SK-N-SH treated with all-trans-retinoic acid at 6 μM for 48 hours (cell line): Measurements from ENCODE around the gene H3-3A.

Experiments
- ATAC-seq: fragments of 200-7000 bp; cut with Tn5 transposase; 3 replicates; pipeline ENCODE4 v1.9.1; 2020; ENCODE audit warnings: mild to moderate bottlenecking, moderate library complexity
- BACH2 ChIP-seq: fragments of 250-450 bp; sonication (Bioruptor Pico); IDR thresholded peaks from 2 replicates; pipeline ENCODE4 v1.9.0; 2021; ENCODE audit warnings: mild to moderate bottlenecking, borderline replicate concordance
- ESRRG ChIP-seq: fragments of 250-450 bp; sonication (Bioruptor Pico); IDR thresholded peaks from 2 replicates; pipeline ENCODE4 v1.6.1; 2021; ENCODE audit warnings: mild to moderate bottlenecking
- GLIS3 ChIP-seq: fragments of 250-450 bp; sonication (Bioruptor Pico); IDR thresholded peaks from 2 replicates; pipeline ENCODE4 v1.5.0; 2020; ENCODE audit warnings: mild to moderate bottlenecking, moderate library complexity
- OSR1 ChIP-seq: fragments of 250-450 bp; sonication (Bioruptor Pico); IDR thresholded peaks from 2 replicates; pipeline ENCODE4 v1.8.0; 2022; ENCODE audit warnings: moderate library complexity, mild to moderate bottlenecking, inconsistent platforms
- PPARA ChIP-seq: fragments of 250-450 bp; sonication (Bioruptor Pico); IDR thresholded peaks from 2 replicates; pipeline ENCODE4 v1.5.0; 2020; ENCODE audit warnings: mild to moderate bottlenecking, borderline replicate concordance
- SNAI2 ChIP-seq: fragments of 250-450 bp; sonication (Bioruptor Pico); IDR thresholded peaks from 2 replicates; pipeline ENCODE4 v1.5.0; 2020; ENCODE audit warnings: mild to moderate bottlenecking, moderate library complexity
- TCF4 ChIP-seq: fragments of 250-450 bp; sonication (Bioruptor Pico); IDR thresholded peaks from 2 replicates; pipeline ENCODE4 v1.8.0; 2021; ENCODE audit warnings: mild to moderate bottlenecking, moderate library complexity, borderline replicate concordance
- ZC3H10 ChIP-seq: fragments of 250-450 bp; sonication (Bioruptor Pico); IDR thresholded peaks from 2 replicates; pipeline ENCODE4 v1.5.1; 2021; ENCODE audit warnings: mild to moderate bottlenecking, moderate library complexity
- ZFP3 ChIP-seq: fragments of 250-450 bp; sonication (Bioruptor Pico); IDR thresholded peaks from 2 replicates; pipeline ENCODE4 v1.5.0; 2020; ENCODE audit warnings: mild to moderate bottlenecking, moderate library complexity
- ZFP30 ChIP-seq: fragments of 450-650 bp; formaldehyde crosslinking; IDR thresholded peaks from 2 replicates; pipeline ENCODE4 v1.5.0; 2022; ENCODE audit warnings: mild to moderate bottlenecking, moderate library complexity
- ZNF565 ChIP-seq: fragments of 450-650 bp; formaldehyde crosslinking; conservative IDR thresholded peaks from 2 replicates; pipeline ENCODE4 v1.5.0; 2020; ENCODE audit warnings: low read depth, mild to moderate bottlenecking, moderate library complexity
- ZNF70 ChIP-seq: fragments of 450-650 bp; formaldehyde crosslinking; IDR thresholded peaks from 2 replicates; pipeline ENCODE4 v1.5.0; 2020; ENCODE audit warnings: mild to moderate bottlenecking, moderate library complexity
- ZNF8 ChIP-seq: fragments of 450-650 bp; formaldehyde crosslinking; IDR thresholded peaks from 2 replicates; pipeline ENCODE4 v1.5.0; 2020; ENCODE audit warnings: mild to moderate bottlenecking, moderate library complexity
- TF ChIP-seq, protein P1 (sequence below): fragments of 250-450 bp; sonication (Bioruptor Pico); IDR thresholded peaks from 2 replicates; pipeline ENCODE4 v1.5.1; 2021; ENCODE audit warnings: mild to moderate bottlenecking, moderate library complexity
- TF ChIP-seq, protein P2 (sequence below): fragments of 250-450 bp; sonication (Bioruptor Pico); IDR thresholded peaks from 2 replicates; pipeline ENCODE4 v1.8.0; 2020; ENCODE audit warnings: mild to moderate bottlenecking, moderate library complexity, borderline replicate concordance
- TF ChIP-seq, protein P3 (sequence below): fragments of 250-450 bp; sonication (Bioruptor Pico); IDR thresholded peaks from 2 replicates; pipeline ENCODE4 v1.5.0; 2020; ENCODE audit warnings: mild to moderate bottlenecking, moderate library complexity
- TF ChIP-seq, protein P4 (sequence below): fragments of 250-450 bp; sonication (Bioruptor Pico); IDR thresholded peaks from 2 replicates; pipeline ENCODE4 v1.8.0; 2021; ENCODE audit warnings: low read depth, mild to moderate bottlenecking, moderate library complexity, borderline replicate concordance

Gene H3-3A

DNA sequence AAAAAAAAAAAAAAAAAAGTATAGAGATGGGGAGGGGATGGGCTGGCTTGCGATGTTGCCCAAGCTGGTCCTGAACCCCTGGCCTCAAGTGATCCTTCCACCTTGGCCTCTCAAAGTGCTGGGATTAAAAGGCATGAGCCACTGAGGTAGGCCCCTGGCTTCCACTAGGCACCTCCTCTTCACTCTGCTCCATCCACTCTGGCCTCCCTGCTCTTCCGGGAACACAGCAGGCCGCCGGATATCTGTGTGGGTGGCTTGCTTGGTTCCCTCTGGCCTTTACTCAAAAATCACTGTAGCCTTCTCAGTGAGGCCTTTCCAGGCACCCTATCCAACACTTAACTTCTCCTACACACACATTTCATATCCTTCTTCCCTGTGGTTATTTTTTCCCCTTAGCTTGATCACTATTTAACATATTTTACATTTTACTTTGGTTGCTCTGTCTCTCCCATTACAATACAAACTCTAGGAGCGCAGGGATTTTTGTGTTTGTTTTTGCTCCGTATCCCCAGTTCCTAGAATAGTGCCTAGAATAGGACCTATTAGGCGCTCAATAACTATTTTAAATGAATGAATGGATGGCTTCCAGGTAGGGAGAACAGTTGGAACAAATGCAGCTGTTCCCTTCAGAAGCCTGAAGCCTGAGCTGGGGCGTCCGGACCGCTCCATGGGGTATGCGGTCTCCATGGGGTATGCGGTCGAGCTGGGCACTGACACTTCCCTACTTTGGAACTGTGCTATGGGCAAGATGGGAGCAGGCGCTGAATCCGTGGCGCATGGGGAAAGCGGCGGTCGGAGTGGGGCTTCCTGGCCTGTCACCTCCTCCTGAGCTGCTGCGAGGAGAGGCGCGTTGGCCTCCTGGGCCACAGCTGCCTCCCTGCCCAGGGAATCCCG is 46.7 kb downstream of the H3-3A start (continued):
- TF ChIP-seq ZNF70, result no peak

DNA sequence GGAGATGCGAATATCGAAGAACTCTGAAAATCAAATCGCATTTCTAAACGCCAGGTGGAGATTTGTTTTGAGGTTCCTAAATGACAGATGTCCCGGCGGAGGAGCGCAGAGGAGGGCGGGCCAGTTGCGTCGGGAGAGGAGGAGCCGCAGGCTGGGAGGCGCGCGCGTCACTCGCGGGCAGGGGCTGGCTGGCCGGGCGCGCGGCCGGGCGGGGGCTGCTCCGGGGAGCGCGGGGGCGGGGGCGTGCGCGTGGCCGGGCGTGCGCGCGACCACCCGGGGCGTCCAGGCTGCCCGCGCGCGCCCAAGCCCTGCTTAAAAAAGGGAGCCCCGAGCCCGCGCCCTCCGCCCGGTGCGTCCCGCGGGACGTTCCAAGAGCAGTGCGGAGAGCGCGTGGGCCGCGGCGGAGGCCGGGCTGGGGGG is 47.3 kb downstream of the H3-3A start:
- TF ChIP-seq BACH2 (CRISPR knock-in tag) (no peak), TCF4 (CRISPR knock-in tag) (no peak)
- TF ChIP-seq, protein P1, sequence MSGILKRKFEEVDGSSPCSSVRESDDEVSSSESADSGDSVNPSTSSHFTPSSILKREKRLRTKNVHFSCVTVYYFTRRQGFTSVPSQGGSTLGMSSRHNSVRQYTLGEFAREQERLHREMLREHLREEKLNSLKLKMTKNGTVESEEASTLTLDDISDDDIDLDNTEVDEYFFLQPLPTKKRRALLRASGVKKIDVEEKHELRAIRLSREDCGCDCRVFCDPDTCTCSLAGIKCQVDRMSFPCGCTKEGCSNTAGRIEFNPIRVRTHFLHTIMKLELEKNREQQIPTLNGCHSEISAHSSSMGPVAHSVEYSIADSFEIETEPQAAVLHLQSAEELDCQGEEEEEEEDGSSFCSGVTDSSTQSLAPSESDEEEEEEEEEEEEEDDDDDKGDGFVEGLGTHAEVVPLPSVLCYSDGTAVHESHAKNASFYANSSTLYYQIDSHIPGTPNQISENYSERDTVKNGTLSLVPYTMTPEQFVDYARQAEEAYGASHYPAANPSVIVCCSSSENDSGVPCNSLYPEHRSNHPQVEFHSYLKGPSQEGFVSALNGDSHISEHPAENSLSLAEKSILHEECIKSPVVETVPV (CRISPR knock-in tag), result no peak
- peak; percentile 77 for ATAC-seq

DNA sequence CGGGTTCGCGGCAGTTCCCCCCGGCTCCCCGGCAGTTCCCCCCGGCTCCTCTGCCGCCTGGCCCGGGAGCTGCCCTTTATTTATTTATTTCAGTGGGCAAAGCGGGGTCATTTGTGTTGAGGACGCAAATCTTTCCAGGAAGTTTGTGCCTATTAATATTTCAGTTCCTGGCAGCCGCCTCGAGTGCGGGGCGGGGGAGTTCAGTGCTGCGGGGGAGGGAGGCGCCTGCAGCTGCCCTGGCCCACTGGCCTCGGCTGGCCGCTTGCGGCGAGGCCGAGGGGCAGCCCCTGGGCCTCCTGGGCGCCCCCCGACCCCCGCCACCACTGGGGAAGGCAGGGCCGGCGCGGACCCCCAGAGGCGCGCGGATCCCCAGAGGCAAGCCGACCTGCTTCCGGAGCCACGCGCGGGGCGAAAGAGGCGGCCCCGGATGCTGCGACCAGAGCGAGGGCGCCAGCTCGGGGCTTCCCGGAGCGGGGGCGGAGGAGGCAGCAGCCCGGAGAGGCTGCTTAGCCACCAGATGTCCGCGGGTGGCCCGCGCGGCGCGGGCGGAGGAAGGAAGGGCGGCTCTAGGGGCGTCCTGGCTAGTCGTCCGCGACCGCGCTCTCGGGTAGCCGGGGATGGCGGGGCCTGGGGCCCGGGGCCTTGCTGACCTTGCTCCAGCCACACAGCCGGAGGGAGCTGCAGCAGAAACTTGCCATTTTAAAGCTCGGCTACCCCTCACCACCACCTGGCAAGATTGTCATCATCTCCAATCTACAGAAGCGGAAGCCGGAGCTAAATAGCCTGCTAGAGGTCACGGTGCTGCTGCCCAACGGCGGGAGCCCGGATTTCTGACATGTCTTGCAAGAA is 48.0 kb downstream of the H3-3A start:
- ATAC-seq, result peak; percentile 75
- TF ChIP-seq ZFP3 (CRISPR knock-in tag), result peak; percentile 21; the same call in 1 of the 2 replicates
- no peak for TF ChIP-seq SNAI2 (CRISPR knock-in tag)

DNA sequence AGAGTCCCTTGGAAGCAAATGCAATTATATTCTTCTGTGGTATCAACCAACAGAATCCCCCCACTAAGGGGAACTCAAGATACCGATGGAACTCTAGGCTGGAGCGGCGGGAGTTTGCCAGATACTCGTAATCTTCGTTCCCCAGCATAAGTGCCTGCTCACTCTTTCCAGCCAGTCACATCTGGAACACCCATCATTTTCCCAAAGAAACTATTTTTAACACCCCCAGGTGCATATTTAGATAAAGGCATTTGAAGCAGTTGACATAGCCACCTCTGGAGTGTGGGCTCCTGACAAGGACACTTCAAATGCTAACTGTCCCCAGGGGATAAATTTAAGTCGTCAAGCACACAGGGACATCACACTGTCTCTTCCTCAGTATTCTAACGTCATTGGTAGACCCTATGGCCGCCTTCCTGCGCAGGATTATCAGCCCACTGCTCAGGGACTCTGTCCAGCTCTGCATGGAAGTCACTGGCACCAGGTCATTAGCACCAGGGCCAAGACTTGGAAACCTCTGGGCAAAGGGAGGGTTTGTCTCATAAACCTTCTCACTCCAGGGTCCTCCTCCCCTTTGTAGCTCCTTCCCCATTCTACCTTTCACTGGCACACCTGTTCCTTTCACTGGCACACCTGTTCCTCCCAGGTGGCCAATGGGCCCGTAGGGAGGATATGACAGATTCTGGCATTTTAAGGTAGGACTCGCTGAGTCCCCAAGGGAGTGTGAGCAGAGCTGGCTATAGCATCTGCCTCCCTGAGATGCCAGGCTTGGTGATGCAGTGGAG is 48.8 kb downstream of the H3-3A start:
- ATAC-seq, result no peak; the same call in 2 of the 3 replicates
- TF ChIP-seq ESRRG (CRISPR knock-in tag) (no peak), ZFP3 (CRISPR knock-in tag) (no peak), ZNF565 (CRISPR knock-in tag) (no peak), ZC3H10 (CRISPR knock-in tag) (no peak), SNAI2 (CRISPR knock-in tag) (no peak), ZNF8 (CRISPR knock-in tag) (no peak), OSR1 (no peak), ZFP30 (CRISPR knock-in tag) (no peak), ZNF70 (no peak), PPARA (CRISPR knock-in tag) (no peak), TCF4 (CRISPR knock-in tag) (no peak), GLIS3 (CRISPR knock-in tag) (no peak)
- TF ChIP-seq, protein P2, sequence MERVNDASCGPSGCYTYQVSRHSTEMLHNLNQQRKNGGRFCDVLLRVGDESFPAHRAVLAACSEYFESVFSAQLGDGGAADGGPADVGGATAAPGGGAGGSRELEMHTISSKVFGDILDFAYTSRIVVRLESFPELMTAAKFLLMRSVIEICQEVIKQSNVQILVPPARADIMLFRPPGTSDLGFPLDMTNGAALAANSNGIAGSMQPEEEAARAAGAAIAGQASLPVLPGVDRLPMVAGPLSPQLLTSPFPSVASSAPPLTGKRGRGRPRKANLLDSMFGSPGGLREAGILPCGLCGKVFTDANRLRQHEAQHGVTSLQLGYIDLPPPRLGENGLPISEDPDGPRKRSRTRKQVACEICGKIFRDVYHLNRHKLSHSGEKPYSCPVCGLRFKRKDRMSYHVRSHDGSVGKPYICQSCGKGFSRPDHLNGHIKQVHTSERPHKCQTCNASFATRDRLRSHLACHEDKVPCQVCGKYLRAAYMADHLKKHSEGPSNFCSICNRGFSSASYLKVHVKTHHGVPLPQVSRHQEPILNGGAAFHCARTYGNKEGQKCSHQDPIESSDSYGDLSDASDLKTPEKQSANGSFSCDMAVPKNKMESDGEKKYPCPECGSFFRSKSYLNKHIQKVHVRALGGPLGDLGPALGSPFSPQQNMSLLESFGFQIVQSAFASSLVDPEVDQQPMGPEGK (CRISPR knock-in tag), result no peak
- TF ChIP-seq, protein P3, sequence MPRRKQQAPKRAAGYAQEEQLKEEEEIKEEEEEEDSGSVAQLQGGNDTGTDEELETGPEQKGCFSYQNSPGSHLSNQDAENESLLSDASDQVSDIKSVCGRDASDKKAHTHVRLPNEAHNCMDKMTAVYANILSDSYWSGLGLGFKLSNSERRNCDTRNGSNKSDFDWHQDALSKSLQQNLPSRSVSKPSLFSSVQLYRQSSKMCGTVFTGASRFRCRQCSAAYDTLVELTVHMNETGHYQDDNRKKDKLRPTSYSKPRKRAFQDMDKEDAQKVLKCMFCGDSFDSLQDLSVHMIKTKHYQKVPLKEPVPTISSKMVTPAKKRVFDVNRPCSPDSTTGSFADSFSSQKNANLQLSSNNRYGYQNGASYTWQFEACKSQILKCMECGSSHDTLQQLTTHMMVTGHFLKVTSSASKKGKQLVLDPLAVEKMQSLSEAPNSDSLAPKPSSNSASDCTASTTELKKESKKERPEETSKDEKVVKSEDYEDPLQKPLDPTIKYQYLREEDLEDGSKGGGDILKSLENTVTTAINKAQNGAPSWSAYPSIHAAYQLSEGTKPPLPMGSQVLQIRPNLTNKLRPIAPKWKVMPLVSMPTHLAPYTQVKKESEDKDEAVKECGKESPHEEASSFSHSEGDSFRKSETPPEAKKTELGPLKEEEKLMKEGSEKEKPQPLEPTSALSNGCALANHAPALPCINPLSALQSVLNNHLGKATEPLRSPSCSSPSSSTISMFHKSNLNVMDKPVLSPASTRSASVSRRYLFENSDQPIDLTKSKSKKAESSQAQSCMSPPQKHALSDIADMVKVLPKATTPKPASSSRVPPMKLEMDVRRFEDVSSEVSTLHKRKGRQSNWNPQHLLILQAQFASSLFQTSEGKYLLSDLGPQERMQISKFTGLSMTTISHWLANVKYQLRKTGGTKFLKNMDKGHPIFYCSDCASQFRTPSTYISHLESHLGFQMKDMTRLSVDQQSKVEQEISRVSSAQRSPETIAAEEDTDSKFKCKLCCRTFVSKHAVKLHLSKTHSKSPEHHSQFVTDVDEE (CRISPR knock-in tag), result no peak
- TF ChIP-seq, protein P4, sequence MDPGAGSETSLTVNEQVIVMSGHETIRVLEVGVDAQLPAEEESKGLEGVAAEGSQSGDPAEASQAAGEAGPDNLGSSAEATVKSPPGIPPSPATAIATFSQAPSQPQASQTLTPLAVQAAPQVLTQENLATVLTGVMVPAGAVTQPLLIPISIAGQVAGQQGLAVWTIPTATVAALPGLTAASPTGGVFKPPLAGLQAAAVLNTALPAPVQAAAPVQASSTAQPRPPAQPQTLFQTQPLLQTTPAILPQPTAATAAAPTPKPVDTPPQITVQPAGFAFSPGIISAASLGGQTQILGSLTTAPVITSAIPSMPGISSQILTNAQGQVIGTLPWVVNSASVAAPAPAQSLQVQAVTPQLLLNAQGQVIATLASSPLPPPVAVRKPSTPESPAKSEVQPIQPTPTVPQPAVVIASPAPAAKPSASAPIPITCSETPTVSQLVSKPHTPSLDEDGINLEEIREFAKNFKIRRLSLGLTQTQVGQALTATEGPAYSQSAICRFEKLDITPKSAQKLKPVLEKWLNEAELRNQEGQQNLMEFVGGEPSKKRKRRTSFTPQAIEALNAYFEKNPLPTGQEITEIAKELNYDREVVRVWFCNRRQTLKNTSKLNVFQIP (CRISPR knock-in tag), result no peak
